Nephron progenitor cell (in vitro differentiated cells): ENCODE measurements around the gene PSEN1.

Source experiments
- DNase-seq: peaks from one replicate; pipeline ENCODE4 v3.0.0; 2021
- H3K27ac Mint-ChIP-seq: 2 replicates; pipeline ENCODE4 v1.8.0; 2021; ENCODE audit warnings: mild to moderate bottlenecking, moderate library complexity, mixed read lengths
- H3K27me3 Mint-ChIP-seq: 2 replicates; pipeline ENCODE4 v1.8.0; 2021; ENCODE audit warnings: mild to moderate bottlenecking, low read depth, mixed read lengths; ENCODE audit not compliant: poor library complexity
- H3K36me3 Mint-ChIP-seq: 2 replicates; pipeline ENCODE4 v1.8.0; 2021; ENCODE audit warnings: low read depth, mixed read lengths
- H3K4me1 Mint-ChIP-seq: 2 replicates; pipeline ENCODE4 v1.8.0; 2021; ENCODE audit warnings: mixed read lengths
- H3K4me3 Mint-ChIP-seq: 2 replicates; pipeline ENCODE4 v1.8.0; 2021; ENCODE audit warnings: mild to moderate bottlenecking, moderate library complexity, mixed read lengths
- H3K9me3 Mint-ChIP-seq: 2 replicates; pipeline ENCODE4 v1.8.0; 2021; ENCODE audit warnings: mild to moderate bottlenecking, moderate library complexity, mixed read lengths
- TF ChIP-seq, protein P1 (sequence below): fragments of 200-600 bp; sonication (generic); IDR thresholded peaks from 2 replicates; pipeline ENCODE4 v1.5.0; 2021; ENCODE audit warnings: antibody characterized with exemption

PSEN1 gene

DNA sequence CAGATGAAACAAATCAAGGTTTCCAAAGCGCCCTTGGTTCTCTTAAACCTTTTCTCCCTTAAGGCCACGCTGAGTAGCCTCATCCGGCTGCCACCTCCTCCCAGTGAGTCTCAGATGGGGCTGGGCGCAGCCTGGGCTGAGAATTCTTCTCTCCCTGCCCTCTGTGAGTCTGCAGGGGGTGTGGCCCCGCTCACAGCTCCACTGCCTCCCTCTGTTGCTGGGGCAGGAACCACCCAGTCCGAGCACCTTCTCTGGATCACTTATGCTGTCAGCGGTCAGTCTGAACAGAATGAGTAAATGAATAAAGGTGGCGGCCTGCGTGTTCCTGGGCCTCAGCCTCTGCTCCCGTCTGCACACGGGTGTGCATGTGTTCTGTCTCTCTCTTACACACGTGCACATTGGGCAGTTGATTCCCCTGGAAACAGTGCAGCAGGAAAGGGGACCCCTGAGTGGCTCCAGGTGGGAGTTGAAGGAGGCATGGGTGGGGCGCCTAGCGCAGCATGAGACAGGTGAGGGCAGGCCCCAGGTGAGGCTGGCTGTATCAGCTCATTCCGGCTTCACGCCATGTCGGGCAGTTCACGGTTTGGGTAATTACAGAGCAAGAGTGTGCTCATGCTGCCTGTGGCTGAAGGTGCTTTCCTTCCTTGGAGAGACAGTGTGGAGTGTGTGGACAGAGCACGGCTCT, 105.3 kb downstream of the PSEN1 start:
- Mint-ChIP-seq H3K36me3 (no peaks in the 10 kb centered on the region), H3K27ac (no peak overlapping the region), H3K27me3 (peaks cover 77% of the 10 kb centered on the region), H3K9me3 (peaks cover 3% of the 10 kb centered on the region), H3K4me3 (no peak overlapping the region), H3K4me1 (peaks cover 32% of the 10 kb centered on the region)
- no peak for DNase-seq
- TF ChIP-seq, protein P1, sequence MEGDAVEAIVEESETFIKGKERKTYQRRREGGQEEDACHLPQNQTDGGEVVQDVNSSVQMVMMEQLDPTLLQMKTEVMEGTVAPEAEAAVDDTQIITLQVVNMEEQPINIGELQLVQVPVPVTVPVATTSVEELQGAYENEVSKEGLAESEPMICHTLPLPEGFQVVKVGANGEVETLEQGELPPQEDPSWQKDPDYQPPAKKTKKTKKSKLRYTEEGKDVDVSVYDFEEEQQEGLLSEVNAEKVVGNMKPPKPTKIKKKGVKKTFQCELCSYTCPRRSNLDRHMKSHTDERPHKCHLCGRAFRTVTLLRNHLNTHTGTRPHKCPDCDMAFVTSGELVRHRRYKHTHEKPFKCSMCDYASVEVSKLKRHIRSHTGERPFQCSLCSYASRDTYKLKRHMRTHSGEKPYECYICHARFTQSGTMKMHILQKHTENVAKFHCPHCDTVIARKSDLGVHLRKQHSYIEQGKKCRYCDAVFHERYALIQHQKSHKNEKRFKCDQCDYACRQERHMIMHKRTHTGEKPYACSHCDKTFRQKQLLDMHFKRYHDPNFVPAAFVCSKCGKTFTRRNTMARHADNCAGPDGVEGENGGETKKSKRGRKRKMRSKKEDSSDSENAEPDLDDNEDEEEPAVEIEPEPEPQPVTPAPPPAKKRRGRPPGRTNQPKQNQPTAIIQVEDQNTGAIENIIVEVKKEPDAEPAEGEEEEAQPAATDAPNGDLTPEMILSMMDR = no peak

DNA sequence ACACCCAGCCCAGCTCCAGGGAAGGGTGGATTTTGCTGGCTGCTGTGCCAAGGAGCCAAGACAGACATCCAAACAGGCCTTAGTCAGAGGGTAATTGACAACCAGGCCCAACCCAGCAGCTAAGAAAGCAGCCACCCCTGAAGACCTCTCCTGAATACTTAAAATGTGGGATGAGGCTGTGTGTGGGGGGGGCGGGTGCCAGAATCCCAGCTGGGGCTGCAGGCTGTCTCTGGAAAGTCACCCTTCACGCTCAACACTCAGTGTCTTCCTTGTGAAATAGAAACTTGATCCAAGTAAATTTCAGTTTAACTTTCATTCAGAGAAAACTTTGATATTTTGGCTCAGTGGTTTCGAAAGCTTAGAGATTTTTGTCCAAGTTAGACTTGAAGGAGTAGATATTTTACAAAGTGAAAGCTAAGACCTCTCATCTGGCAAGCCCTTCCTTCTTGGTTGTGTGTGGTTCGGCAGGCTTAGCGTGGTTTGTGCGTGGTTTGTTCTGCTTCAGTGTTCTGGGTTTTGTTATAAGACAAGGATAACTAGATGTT, 106.1 kb downstream of the PSEN1 start:
- H3K4me3 Mint-ChIP-seq = no peak overlapping the region
- H3K27me3 Mint-ChIP-seq = peaks cover 70% of the 10 kb centered on the region
- H3K4me1 Mint-ChIP-seq = peaks cover 32% of the 10 kb centered on the region
- no peak overlapping the region for H3K27ac Mint-ChIP-seq
- H3K36me3 Mint-ChIP-seq = no peaks in the 10 kb centered on the region
- no peak for DNase-seq
- H3K9me3 Mint-ChIP-seq = peaks cover 3% of the 10 kb centered on the region
- TF ChIP-seq, protein P1 = no peak

DNA sequence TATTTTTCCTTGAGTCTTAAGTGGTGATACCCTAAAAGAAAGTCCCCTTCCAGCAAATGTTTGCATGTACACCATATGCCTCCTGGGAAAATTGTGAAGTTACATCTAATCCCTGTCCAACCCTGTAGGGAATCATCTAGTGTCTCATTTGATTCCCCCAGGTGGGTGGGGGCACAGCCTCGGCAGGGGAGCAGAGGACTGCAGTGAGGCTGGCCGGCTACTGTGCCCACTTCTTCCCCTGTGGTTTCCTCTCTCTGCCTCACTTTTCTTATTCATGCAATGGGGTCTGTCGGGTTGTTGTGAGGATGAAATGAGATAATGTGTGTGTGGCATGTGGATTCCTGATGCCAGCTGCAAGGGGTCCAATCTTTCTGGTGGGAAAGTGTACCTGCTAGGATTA, 107.0 kb downstream of the PSEN1 start:
- DNase-seq = no peak
- TF ChIP-seq, protein P1 = no peak
- peaks cover 3% of the 10 kb centered on the region for H3K9me3 Mint-ChIP-seq
- peaks cover 40% of the 10 kb centered on the region for H3K4me1 Mint-ChIP-seq
- no peak overlapping the region for H3K4me3 Mint-ChIP-seq
- no peak overlapping the region for H3K27ac Mint-ChIP-seq
- H3K36me3 Mint-ChIP-seq = no peaks in the 10 kb centered on the region
- peaks cover 69% of the 10 kb centered on the region for H3K27me3 Mint-ChIP-seq

DNA sequence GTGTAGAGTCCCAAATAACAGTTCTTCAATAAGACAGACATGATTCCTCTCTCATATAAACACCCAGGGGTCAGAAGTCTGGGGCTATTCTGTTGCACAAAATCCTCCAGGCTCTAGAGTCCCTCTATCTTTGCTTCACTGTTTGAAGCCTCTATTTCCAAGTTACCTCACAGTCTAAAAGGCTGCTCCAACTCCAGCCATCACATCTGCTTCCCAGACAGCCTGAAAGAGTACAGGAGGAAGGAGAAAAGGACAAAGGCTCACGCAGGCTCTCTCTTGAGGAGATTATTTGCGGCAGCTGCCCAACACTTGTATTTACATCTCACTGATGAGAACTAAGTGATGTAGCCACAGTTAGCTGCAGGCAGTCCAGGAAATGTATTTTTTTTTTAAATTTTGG, 107.4 kb downstream of the PSEN1 start:
- DNase-seq = no peak
- Mint-ChIP-seq H3K4me1 (peaks cover 41% of the 10 kb centered on the region), H3K27me3 (peaks cover 64% of the 10 kb centered on the region), H3K4me3 (no peak overlapping the region), H3K27ac (no peak overlapping the region), H3K36me3 (no peaks in the 10 kb centered on the region), H3K9me3 (peaks cover 3% of the 10 kb centered on the region)
- TF ChIP-seq, protein P1 = no peak

DNA sequence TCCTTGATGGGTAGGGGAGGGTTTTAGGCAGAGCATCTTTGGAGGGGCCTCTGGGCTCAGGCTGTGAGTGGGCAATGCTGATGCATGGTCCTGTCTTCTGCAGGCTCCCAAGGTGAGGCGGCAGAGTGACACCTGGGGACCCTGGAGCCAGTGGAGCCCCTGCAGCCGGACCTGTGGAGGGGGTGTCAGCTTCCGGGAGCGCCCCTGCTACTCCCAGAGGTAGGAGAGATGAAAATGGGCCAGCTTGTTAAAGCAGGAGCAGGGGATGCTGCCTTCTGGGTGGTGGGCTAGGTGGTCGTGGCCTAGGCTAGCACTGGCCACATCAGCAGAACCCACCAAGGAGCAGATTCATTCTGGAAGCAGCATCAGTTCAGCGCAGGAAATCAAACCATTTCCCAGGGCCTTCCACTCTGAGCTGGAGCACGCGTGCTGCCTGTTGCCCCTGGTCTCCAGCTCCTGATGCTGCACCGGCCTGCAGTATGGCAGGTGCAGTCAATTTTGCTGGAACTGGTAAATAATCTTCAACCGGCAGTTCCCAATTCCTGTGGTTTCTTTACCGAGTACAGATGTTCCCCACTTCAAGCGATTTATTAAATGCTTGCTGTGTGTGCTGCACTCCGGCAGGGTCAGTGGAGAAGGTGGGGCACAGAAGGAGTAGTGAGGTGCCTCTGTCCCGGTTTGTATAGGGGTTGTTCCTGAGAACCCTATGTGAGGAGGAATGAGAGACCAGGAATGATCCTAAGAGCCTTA, 108.4 kb downstream of the PSEN1 start:
- Mint-ChIP-seq H3K9me3 (peaks cover 3% of the 10 kb centered on the region), H3K27me3 (peaks cover 55% of the 10 kb centered on the region), H3K27ac (peak overlapping the region; percentile 66), H3K4me3 (peak overlapping the region; percentile 5), H3K36me3 (no peaks in the 10 kb centered on the region), H3K4me1 (peaks cover 41% of the 10 kb centered on the region)
- DNase-seq = no peak
- TF ChIP-seq, protein P1 = no peak
